ENCODE data around the gene IQSEC1. TPM values are rescaled to one million over a fixed set of nuclear protein-coding genes. Genes with fewer than 3 reads are reported as not detected.

The IQSEC1 gene
- total and polyA plus RNA-seq, 2 of the 8 experiments (the other 6 are each of a cell fraction or from before 2014, with no cell fraction given): 6.8 to 28.8 TPM

DNA sequence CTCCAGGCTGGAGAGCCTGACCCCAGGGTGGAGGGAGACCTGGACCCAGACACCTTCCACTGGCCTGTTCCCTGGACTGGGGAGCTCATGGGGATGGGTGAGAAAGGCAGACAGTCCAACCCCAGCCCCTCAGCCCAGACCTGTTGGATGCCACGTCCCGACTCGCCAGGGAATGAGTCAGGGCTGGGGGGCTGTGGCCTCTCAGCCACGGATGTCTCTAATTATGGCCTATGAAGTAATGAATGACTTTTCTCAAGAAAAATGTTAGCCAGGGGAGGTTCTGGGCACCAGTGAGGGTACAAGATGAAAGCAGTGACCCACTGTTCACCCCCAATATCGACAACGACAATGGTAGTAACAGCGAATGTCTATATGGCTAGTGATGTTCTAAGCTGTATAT is 124.9 kb downstream of the IQSEC1 start (continued):
- TF ChIP-seq, protein P1, sequence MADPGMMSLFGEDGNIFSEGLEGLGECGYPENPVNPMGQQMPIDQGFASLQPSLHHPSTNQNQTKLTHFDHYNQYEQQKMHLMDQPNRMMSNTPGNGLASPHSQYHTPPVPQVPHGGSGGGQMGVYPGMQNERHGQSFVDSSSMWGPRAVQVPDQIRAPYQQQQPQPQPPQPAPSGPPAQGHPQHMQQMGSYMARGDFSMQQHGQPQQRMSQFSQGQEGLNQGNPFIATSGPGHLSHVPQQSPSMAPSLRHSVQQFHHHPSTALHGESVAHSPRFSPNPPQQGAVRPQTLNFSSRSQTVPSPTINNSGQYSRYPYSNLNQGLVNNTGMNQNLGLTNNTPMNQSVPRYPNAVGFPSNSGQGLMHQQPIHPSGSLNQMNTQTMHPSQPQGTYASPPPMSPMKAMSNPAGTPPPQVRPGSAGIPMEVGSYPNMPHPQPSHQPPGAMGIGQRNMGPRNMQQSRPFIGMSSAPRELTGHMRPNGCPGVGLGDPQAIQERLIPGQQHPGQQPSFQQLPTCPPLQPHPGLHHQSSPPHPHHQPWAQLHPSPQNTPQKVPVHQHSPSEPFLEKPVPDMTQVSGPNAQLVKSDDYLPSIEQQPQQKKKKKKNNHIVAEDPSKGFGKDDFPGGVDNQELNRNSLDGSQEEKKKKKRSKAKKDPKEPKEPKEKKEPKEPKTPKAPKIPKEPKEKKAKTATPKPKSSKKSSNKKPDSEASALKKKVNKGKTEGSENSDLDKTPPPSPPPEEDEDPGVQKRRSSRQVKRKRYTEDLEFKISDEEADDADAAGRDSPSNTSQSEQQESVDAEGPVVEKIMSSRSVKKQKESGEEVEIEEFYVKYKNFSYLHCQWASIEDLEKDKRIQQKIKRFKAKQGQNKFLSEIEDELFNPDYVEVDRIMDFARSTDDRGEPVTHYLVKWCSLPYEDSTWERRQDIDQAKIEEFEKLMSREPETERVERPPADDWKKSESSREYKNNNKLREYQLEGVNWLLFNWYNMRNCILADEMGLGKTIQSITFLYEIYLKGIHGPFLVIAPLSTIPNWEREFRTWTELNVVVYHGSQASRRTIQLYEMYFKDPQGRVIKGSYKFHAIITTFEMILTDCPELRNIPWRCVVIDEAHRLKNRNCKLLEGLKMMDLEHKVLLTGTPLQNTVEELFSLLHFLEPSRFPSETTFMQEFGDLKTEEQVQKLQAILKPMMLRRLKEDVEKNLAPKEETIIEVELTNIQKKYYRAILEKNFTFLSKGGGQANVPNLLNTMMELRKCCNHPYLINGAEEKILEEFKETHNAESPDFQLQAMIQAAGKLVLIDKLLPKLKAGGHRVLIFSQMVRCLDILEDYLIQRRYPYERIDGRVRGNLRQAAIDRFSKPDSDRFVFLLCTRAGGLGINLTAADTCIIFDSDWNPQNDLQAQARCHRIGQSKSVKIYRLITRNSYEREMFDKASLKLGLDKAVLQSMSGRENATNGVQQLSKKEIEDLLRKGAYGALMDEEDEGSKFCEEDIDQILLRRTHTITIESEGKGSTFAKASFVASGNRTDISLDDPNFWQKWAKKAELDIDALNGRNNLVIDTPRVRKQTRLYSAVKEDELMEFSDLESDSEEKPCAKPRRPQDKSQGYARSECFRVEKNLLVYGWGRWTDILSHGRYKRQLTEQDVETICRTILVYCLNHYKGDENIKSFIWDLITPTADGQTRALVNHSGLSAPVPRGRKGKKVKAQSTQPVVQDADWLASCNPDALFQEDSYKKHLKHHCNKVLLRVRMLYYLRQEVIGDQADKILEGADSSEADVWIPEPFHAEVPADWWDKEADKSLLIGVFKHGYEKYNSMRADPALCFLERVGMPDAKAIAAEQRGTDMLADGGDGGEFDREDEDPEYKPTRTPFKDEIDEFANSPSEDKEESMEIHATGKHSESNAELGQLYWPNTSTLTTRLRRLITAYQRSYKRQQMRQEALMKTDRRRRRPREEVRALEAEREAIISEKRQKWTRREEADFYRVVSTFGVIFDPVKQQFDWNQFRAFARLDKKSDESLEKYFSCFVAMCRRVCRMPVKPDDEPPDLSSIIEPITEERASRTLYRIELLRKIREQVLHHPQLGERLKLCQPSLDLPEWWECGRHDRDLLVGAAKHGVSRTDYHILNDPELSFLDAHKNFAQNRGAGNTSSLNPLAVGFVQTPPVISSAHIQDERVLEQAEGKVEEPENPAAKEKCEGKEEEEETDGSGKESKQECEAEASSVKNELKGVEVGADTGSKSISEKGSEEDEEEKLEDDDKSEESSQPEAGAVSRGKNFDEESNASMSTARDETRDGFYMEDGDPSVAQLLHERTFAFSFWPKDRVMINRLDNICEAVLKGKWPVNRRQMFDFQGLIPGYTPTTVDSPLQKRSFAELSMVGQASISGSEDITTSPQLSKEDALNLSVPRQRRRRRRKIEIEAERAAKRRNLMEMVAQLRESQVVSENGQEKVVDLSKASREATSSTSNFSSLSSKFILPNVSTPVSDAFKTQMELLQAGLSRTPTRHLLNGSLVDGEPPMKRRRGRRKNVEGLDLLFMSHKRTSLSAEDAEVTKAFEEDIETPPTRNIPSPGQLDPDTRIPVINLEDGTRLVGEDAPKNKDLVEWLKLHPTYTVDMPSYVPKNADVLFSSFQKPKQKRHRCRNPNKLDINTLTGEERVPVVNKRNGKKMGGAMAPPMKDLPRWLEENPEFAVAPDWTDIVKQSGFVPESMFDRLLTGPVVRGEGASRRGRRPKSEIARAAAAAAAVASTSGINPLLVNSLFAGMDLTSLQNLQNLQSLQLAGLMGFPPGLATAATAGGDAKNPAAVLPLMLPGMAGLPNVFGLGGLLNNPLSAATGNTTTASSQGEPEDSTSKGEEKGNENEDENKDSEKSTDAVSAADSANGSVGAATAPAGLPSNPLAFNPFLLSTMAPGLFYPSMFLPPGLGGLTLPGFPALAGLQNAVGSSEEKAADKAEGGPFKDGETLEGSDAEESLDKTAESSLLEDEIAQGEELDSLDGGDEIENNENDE (IDR thresholded peaks at IDR 0.05; ENCODE audit: insufficient replicate concordance, low read length): no peak
- TF ChIP-seq TAF7 (optimal IDR thresholded peaks at IDR 0.05; ENCODE audit: borderline replicate concordance, low read depth, low read length) (no peak), EZH2 (IDR thresholded peaks at IDR 0.05; ENCODE audit: low read depth, low read length, severe bottlenecking) (no peak), SAP30 (IDR thresholded peaks at IDR 0.05; ENCODE audit: insufficient read depth, insufficient replicate concordance, low read length) (no peak), TBP (IDR thresholded peaks at IDR 0.05; ENCODE audit: low read depth, low read length) (no peak), ZNF274 (IDR thresholded peaks at IDR 0.05; ENCODE audit: borderline replicate concordance, extremely low read depth, low read length) (no peak), CHD2 (IDR thresholded peaks at IDR 0.05; ENCODE audit: low read length) (no peak), ASH2L (IDR thresholded peaks at IDR 0.05; ENCODE audit: low read length) (no peak), TAF1 (IDR thresholded peaks at IDR 0.05; ENCODE audit: low read depth, low read length) (no peak)
- TF ChIP-seq, protein P2, sequence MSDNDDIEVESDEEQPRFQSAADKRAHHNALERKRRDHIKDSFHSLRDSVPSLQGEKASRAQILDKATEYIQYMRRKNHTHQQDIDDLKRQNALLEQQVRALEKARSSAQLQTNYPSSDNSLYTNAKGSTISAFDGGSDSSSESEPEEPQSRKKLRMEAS (IDR thresholded peaks at IDR 0.05): no peak
